Osteocyte (in vitro differentiated cells): ENCODE measurements around the gene ZNF629. TPM values are rescaled to one million over a fixed set of nuclear protein-coding genes. Genes with fewer than 3 reads are reported as not detected.
A peak's percentile ranks its signal among the peaks of the same experiment; 100 is the strongest.

Source experiments
- DNase-seq: peaks from one replicate; pipeline ENCODE4 v3.0.0; 2021; ENCODE audit warnings: mixed read lengths; ENCODE audit not compliant: unreplicated experiment; ENCODE audit errors: extremely low spot score
- H3K27ac Mint-ChIP-seq: one replicate; pipeline ENCODE4 v1.8.0; 2021; ENCODE audit warnings: mild to moderate bottlenecking, mixed read lengths; ENCODE audit not compliant: unreplicated experiment
- H3K27me3 Mint-ChIP-seq: one replicate; pipeline ENCODE4 v1.8.0; 2021; ENCODE audit warnings: mixed read lengths; ENCODE audit not compliant: unreplicated experiment
- H3K36me3 Mint-ChIP-seq: one replicate; pipeline ENCODE4 v1.8.0; 2021; ENCODE audit warnings: mixed read lengths; ENCODE audit not compliant: unreplicated experiment
- H3K4me1 Mint-ChIP-seq: one replicate; pipeline ENCODE4 v1.8.0; 2021; ENCODE audit warnings: mixed read lengths; ENCODE audit not compliant: unreplicated experiment
- H3K4me3 Mint-ChIP-seq: one replicate; pipeline ENCODE4 v1.8.0; 2021; ENCODE audit warnings: mild to moderate bottlenecking, moderate library complexity, mixed read lengths; ENCODE audit not compliant: unreplicated experiment
- H3K9me3 Mint-ChIP-seq: one replicate; pipeline ENCODE4 v1.8.0; 2021; ENCODE audit warnings: mixed read lengths; ENCODE audit not compliant: unreplicated experiment
- CTCF ChIP-seq: fragments of 200-600 bp; sonication (generic); IDR thresholded peaks from 2 replicates; pipeline ENCODE4 v1.5.0; 2021; ENCODE audit warnings: antibody characterized with exemption, mild to moderate bottlenecking, moderate library complexity
- total RNA-seq: library from RNA; stranded (reverse); gene quantifications from 2 replicates; pipeline ENCODE4 v1.2.1, GENCODE V29; 2021

The ZNF629 gene
- total RNA-seq, 1 donor from 2014 or later, result 26.7 TPM

- no peak for DNase-seq
- H3K27ac Mint-ChIP-seq, result peak overlapping the region; percentile 82
- no peaks in the 10 kb centered on the region for H3K9me3 Mint-ChIP-seq
- TF ChIP-seq CTCF, result no peak
- no peaks in the 10 kb centered on the region for H3K27me3 Mint-ChIP-seq
- H3K36me3 Mint-ChIP-seq, result peaks cover 13% of the 10 kb centered on the region
- H3K4me3 Mint-ChIP-seq, result peak overlapping the region; percentile 78
- H3K4me1 Mint-ChIP-seq, result peaks cover 21% of the 10 kb centered on the region
Observed at GRCh38 chr16:30785126-30786106, 1.6 kb downstream of the ZNF629 start.

DNA sequence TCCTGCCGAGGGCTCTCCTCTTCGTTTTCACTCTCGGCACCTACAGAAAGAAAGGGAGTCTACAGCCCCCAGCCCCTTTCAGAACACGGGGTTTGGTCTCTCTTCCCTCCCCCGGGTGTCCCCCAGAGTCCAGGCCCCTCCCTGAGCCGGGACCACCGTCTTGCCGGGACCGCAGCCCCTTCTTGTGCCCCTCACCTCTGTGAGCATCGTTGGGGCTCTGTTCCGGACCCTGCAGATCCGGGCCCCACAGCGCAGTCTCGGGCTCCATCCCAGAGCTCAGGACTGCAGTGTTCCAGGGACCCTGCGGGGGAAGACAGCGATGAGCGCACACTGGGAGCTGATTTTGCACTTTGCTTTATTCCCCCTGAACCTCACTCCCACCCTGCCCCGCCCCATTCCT, 2.8 kb downstream of the ZNF629 start:
- TF ChIP-seq CTCF, result no peak
- Mint-ChIP-seq H3K4me3 (no peak overlapping the region), H3K9me3 (no peaks in the 10 kb centered on the region), H3K27me3 (no peaks in the 10 kb centered on the region), H3K27ac (no peak overlapping the region), H3K4me1 (peaks cover 21% of the 10 kb centered on the region), H3K36me3 (peaks cover 13% of the 10 kb centered on the region)
- no peak for DNase-seq

DNA sequence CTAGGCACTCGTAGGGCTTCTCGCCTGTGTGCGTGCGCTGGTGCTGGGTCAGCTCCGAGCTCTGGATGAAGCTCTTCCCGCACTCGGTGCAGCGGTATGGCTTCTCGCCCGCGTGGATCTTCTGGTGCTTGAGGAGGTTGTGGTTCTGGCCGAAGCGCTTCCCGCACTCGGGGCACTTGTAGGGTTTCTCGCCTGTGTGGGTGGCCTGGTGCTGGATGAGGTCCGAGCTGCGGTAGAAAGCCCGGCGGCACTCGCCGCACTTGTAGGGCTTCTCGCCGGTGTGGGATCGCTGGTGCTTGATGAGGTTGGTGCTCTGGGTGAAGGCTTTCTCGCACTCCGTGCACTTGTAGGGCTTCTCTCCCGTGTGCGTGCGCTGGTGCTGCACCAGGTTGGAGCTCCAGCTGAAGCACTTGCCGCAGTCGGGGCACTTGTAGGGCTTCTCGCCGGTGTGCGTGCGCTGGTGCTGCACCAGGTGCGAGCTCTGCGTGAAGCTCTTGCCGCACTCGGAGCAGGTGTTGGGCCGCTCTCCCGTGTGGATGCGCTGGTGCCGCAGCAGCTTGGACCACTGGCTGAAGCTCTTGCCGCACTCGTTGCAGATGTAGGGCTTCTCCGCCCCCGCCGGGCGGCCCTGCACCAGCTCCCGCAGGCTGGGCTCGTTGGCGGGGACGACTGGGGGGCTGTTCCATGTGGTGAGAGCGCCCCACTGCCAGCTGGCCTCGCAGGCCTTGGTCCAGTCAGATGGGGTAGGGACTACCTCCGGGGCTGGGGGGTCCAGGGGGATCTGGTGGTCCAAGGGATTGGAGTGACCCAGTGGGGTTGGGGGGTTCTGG, 3.5 kb downstream of the ZNF629 start:
- DNase-seq, result no peak
- Mint-ChIP-seq H3K27me3 (no peaks in the 10 kb centered on the region), H3K27ac (no peak overlapping the region), H3K4me3 (no peak overlapping the region), H3K4me1 (peaks cover 26% of the 10 kb centered on the region), H3K36me3 (peaks cover 13% of the 10 kb centered on the region), H3K9me3 (no peaks in the 10 kb centered on the region)
- no peak for TF ChIP-seq CTCF

- DNase-seq, result no peak
- Mint-ChIP-seq H3K4me1 (peaks cover 26% of the 10 kb centered on the region), H3K9me3 (no peaks in the 10 kb centered on the region), H3K4me3 (no peak overlapping the region), H3K36me3 (peaks cover 13% of the 10 kb centered on the region), H3K27me3 (no peaks in the 10 kb centered on the region), H3K27ac (no peak overlapping the region)
- TF ChIP-seq CTCF, result no peak
Observed at GRCh38 chr16:30782486-30783279, 4.3 kb downstream of the ZNF629 start.
